Stomach (tissue), 9 donors: ENCODE data around the gene NUP35. TPM values are rescaled to one million over a fixed set of nuclear protein-coding genes. Genes with fewer than 3 reads are reported as not detected.

ENCODE experiments used
- DNase-seq, 2 donors: peaks; one replicate each; pipeline versions ENCODE4 v3.0.0 to v3.0.0-alpha.2; 2013 to 2019
- H3K27ac ChIP-seq, 5 donors: fragments of 200-600 bp in 4 of 5; sonication (generic) in 4 of 5; one replicate each; pipeline ENCODE4 v1.5.1; 2013 to 2019; ENCODE audit warnings: mild to moderate bottlenecking in 1 of 5, moderate library complexity in 1 of 5
- H3K27me3 ChIP-seq, 3 donors: fragments of 200-600 bp; sonication (generic); one replicate each; pipeline ENCODE4 v1.5.1; 2017 to 2019; ENCODE audit warnings: mixed run types in 1 of 3
- H3K36me3 ChIP-seq, 4 donors: fragments of 200-600 bp; sonication (generic); 1 replicate in 3 of 4; 2 replicates in 1 of 4; pipeline ENCODE4 v1.5.1; 2016 to 2019
- H3K4me1 ChIP-seq, 4 donors: fragments of 200-600 bp; sonication (generic); one replicate each; pipeline ENCODE4 v1.5.1; 2016 to 2019
- H3K4me3 ChIP-seq, 4 donors: fragments of 200-600 bp; sonication (generic) in 3 of 4; one replicate each; pipeline ENCODE4 v1.5.1; 2016 to 2019; ENCODE audit warnings: mild to moderate bottlenecking in 1 of 4
- H3K9me3 ChIP-seq, 4 donors: fragments of 200-600 bp; sonication (generic); one replicate each; pipeline ENCODE4 v1.5.1; 2016 to 2019
- CTCF ChIP-seq, 7 experiments: fragments of 450-650 bp in 4 of 7; fragments of 200-600 bp in 3 of 7; sonication (generic) in 3 of 7; IDR thresholded peaks; one replicate each; pipeline ENCODE4 v1.5.1; 2016 to 2019; ENCODE audit warnings: antibody characterized with exemption in 7 of 7, control low read depth in 2 of 7, mild to moderate bottlenecking in 1 of 7
- EP300 ChIP-seq: sonication (generic); formaldehyde crosslinking; IDR thresholded peaks from one replicate; pipeline ENCODE4 v1.6.1; 2017; ENCODE audit warnings: antibody characterized with exemption
- POLR2A ChIP-seq, 4 donors: fragments of 450-650 bp; IDR thresholded peaks; one replicate each; pipeline ENCODE4 v1.6.1; 2016; ENCODE audit warnings: antibody characterized with exemption in 4 of 4, control low read depth in 2 of 4, mild to moderate bottlenecking in 1 of 4, moderate library complexity in 1 of 4
- POLR2AphosphoS5 ChIP-seq, 3 donors: sonication (generic); formaldehyde crosslinking; IDR thresholded peaks; one replicate each; pipeline ENCODE4 v1.6.1; 2016; ENCODE audit warnings: antibody characterized with exemption in 3 of 3
- WGBS, 5 donors: extraction: QIAGEN DNeasy Blood & Tissue Kit in 3 of 5; methylation state at CpG; one replicate each; pipeline versions ENCODE4 v1.1.5 to v1.1.7; 2013 to 2018; 5-methylcytosine and 5-hydroxymethylcytosine counted together
- intact Hi-C: fragments of 100-400 bp; cut with DNase I; formaldehyde crosslinking; loops from one replicate; pipeline ENCODE4 v1.15.1; 2023; ENCODE audit warnings: low total_unique reads
- polyA plus RNA-seq, 3 donors: library from polyadenylated mRNA; stranded (reverse); fragments of 200-250 nt; gene quantifications; one replicate each; pipeline ENCODE4 v1.2.3, GENCODE V29; 2013
- total RNA-seq, 5 donors: library from RNA; depleted of rRNA; stranded (reverse); fragments of >200 nt; gene quantifications; one replicate each; pipeline versions ENCODE4 v1.1.0 to v1.2.3, GENCODE V29; 2014 to 2016
- donor health status: healthy with polysubstance abuse.
- donor health status: Bipolar disorder and iron deficiency.
- donor health status: healthy.

NUP35 gene
- total and polyA plus RNA-seq, 8 donors, result 1.4 to 59.5 (median 18.0) TPM

- Histone ChIP-seq H3K9me3 (peaks cover 0 to 12% (median 5%) of the 10 kb centered on the region in 4 donors), H3K27ac (no peak overlapping the region), H3K36me3 (peaks cover 6 to 91% (median 67%) of the 10 kb centered on the region in 4 donors), H3K4me1 (no peaks in the 10 kb centered on the region), H3K27me3 (no peaks in the 10 kb centered on the region), H3K4me3 (no peak overlapping the region)
- no peak for TF ChIP-seq CTCF (IDR thresholded peaks at IDR 0.05)
- no peak for TF ChIP-seq POLR2AphosphoS5 (IDR thresholded peaks at IDR 0.05)
- TF ChIP-seq POLR2A (IDR thresholded peaks at IDR 0.05), result no peak
- no peak for TF ChIP-seq EP300
- DNase-seq, result no peak
- 77 to 100% (median 83%) methylated on average over 1 of the region's 1 CpG for WGBS, 5 donors
- intact Hi-C loops, result no loop called here
Measured at GRCh38 chr2:183186296-183186695, 62.1 kb downstream of the NUP35 start.

GRCh38 chr2:183186766-183187165 is 62.5 kb downstream of the NUP35 start:
- Histone ChIP-seq H3K36me3 (peaks cover 6 to 91% (median 69%) of the 10 kb centered on the region in 4 donors), H3K27me3 (no peaks in the 10 kb centered on the region), H3K9me3 (peaks cover 0 to 12% (median 5%) of the 10 kb centered on the region in 4 donors), H3K27ac (no peak overlapping the region), H3K4me3 (no peak overlapping the region), H3K4me1 (no peaks in the 10 kb centered on the region)
- DNase-seq, result no peak
- intact Hi-C loops, result no loop called here
- no peak for TF ChIP-seq CTCF (IDR thresholded peaks at IDR 0.05)
- TF ChIP-seq POLR2A (IDR thresholded peaks at IDR 0.05), result no peak
- no peak for TF ChIP-seq EP300
- TF ChIP-seq POLR2AphosphoS5 (IDR thresholded peaks at IDR 0.05), result no peak
- 91 to 95% (median 95%) methylated on average over 1 of the region's 1 CpG for WGBS, 5 donors

- Histone ChIP-seq H3K27ac (no peak overlapping the region), H3K36me3 (peaks cover 3 to 41% (median 35%) of the 10 kb centered on the region in 4 donors), H3K4me3 (no peak overlapping the region), H3K27me3 (no peaks in the 10 kb centered on the region), H3K9me3 (no peaks in the 10 kb centered on the region), H3K4me1 (no peaks in the 10 kb centered on the region)
- no peak for TF ChIP-seq CTCF (IDR thresholded peaks at IDR 0.05)
- TF ChIP-seq POLR2AphosphoS5 (IDR thresholded peaks at IDR 0.05), result no peak
- DNase-seq, result no peak
- intact Hi-C loops, result no loop called here
- 92 to 97% (median 96%) methylated on average over 1 of the region's 1 CpG for WGBS, 5 donors
Measured at GRCh38 chr2:183192343-183192742, 68.1 kb downstream of the NUP35 start.

GRCh38 chr2:183193904-183194303 is 69.7 kb downstream of the NUP35 start:
- H3K4me3 ChIP-seq, result no peak overlapping the region
- peaks cover 0 to 29% (median 26%) of the 10 kb centered on the region in 4 donors for H3K36me3 ChIP-seq
- intact Hi-C loops, result no loop called here
- no peaks in the 10 kb centered on the region for H3K27me3 ChIP-seq
- no peaks in the 10 kb centered on the region for H3K9me3 ChIP-seq
- no peak overlapping the region for H3K27ac ChIP-seq
- DNase-seq, result no peak
- no peaks in the 10 kb centered on the region for H3K4me1 ChIP-seq
- TF ChIP-seq POLR2AphosphoS5 (IDR thresholded peaks at IDR 0.05), result no peak
- TF ChIP-seq CTCF (IDR thresholded peaks at IDR 0.05), result no peak
- TF ChIP-seq POLR2A (IDR thresholded peaks at IDR 0.05), result no peak
- TF ChIP-seq EP300, result no peak
- 91 to 98% (median 94%) methylated on average over 2 of the region's 2 CpGs for WGBS, 5 donors
